Mesothelial cell of epicardium (in vitro differentiated cells): ENCODE data around the gene TMEM161B. TPM values are rescaled to one million over a fixed set of nuclear protein-coding genes. Genes with fewer than 3 reads are reported as not detected.

Experiments used
- DNase-seq, 2 experiments: peaks; one replicate each; pipeline ENCODE4 v3.0.0; 2021; ENCODE audit warnings: low spot score in 2 of 2; ENCODE audit not compliant: unreplicated experiment in 2 of 2
- H3K27ac Mint-ChIP-seq: 2 replicates; pipeline ENCODE4 v1.8.0; 2021; ENCODE audit warnings: mixed read lengths
- H3K27me3 Mint-ChIP-seq: 2 replicates; pipeline ENCODE4 v1.8.0; 2021; ENCODE audit warnings: low read depth, mixed read lengths
- H3K36me3 Mint-ChIP-seq: 2 replicates; pipeline ENCODE4 v1.8.0; 2021; ENCODE audit warnings: mixed read lengths
- H3K4me1 Mint-ChIP-seq: 2 replicates; pipeline ENCODE4 v1.8.0; 2021; ENCODE audit warnings: mixed read lengths
- H3K4me3 Mint-ChIP-seq: 2 replicates; pipeline ENCODE4 v1.8.0; 2021; ENCODE audit warnings: mild to moderate bottlenecking, moderate library complexity, mixed read lengths
- H3K9me3 Mint-ChIP-seq: 2 replicates; pipeline ENCODE4 v1.8.0; 2021; ENCODE audit warnings: mixed read lengths
- CTCF ChIP-seq: fragments of 200-600 bp; sonication (generic); IDR thresholded peaks from one replicate; pipeline ENCODE4 v1.5.0; 2021; ENCODE audit warnings: antibody characterized with exemption; ENCODE audit not compliant: unreplicated experiment
- total RNA-seq: library from RNA; stranded (reverse); gene quantifications from 3 replicates; pipeline ENCODE4 v1.2.1, GENCODE V29; 2021

TMEM161B gene
- total RNA-seq, 1 donor from 2014 or later: 29.5 TPM

GRCh38 chr5:88172847-88173758 is 95.5 kb downstream of the TMEM161B start:
- H3K9me3 Mint-ChIP-seq: peaks cover 40% of the 10 kb centered on the region
- no peak for TF ChIP-seq CTCF
- no peaks in the 10 kb centered on the region for H3K27me3 Mint-ChIP-seq
- no peak overlapping the region for H3K4me3 Mint-ChIP-seq
- no peaks in the 10 kb centered on the region for H3K36me3 Mint-ChIP-seq
- no peak overlapping the region for H3K27ac Mint-ChIP-seq
- no peaks in the 10 kb centered on the region for H3K4me1 Mint-ChIP-seq
- DNase-seq: no peak

- Mint-ChIP-seq H3K27ac (no peak overlapping the region), H3K9me3 (peaks cover 4% of the 10 kb centered on the region), H3K36me3 (no peaks in the 10 kb centered on the region), H3K4me3 (no peak overlapping the region), H3K27me3 (peaks cover 6% of the 10 kb centered on the region), H3K4me1 (no peaks in the 10 kb centered on the region)
- no peak for TF ChIP-seq CTCF
- DNase-seq: no peak
Measured at GRCh38 chr5:88159591-88159990, 109.1 kb downstream of the TMEM161B start.

GRCh38 chr5:88158056-88158455 is 110.6 kb downstream of the TMEM161B start:
- TF ChIP-seq CTCF: no peak
- H3K27ac Mint-ChIP-seq: no peak overlapping the region

GRCh38 chr5:88154891-88155290 is 113.8 kb downstream of the TMEM161B start:
- H3K4me1 Mint-ChIP-seq: no peaks in the 10 kb centered on the region
- H3K4me3 Mint-ChIP-seq: no peak overlapping the region
- TF ChIP-seq CTCF: no peak

More at GRCh38 chr5:88158056-88158455, 110.6 kb downstream of the TMEM161B start:
- no peaks in the 10 kb centered on the region for H3K36me3 Mint-ChIP-seq
- no peaks in the 10 kb centered on the region for H3K4me1 Mint-ChIP-seq
- no peak for DNase-seq
- H3K9me3 Mint-ChIP-seq: peaks cover 4% of the 10 kb centered on the region
- no peak overlapping the region for H3K4me3 Mint-ChIP-seq
- H3K27me3 Mint-ChIP-seq: peaks cover 13% of the 10 kb centered on the region

GRCh38 chr5:88150747-88151146 is 117.9 kb downstream of the TMEM161B start:
- no peak for TF ChIP-seq CTCF
- no peak for DNase-seq
- Mint-ChIP-seq H3K9me3 (peaks cover 12% of the 10 kb centered on the region), H3K4me3 (no peak overlapping the region), H3K27ac (no peak overlapping the region), H3K36me3 (no peaks in the 10 kb centered on the region), H3K27me3 (peaks cover 42% of the 10 kb centered on the region), H3K4me1 (peaks cover 2% of the 10 kb centered on the region)

More at GRCh38 chr5:88154891-88155290, 113.8 kb downstream of the TMEM161B start:
- no peaks in the 10 kb centered on the region for H3K36me3 Mint-ChIP-seq
- no peak overlapping the region for H3K27ac Mint-ChIP-seq
- H3K9me3 Mint-ChIP-seq: peaks cover 12% of the 10 kb centered on the region
- DNase-seq: no peak
- H3K27me3 Mint-ChIP-seq: peaks cover 18% of the 10 kb centered on the region
